HG03039 (cell line): Measurements from ENCODE around the gene SHISAL2B.
"Not testable (repeated sequence)": the region's sequence is repeated elsewhere in the genome, so short reads cannot be mapped to it uniquely, and the experiment has no call there.

Source experiments
- ATAC-seq: cut with Tn5 transposase; IDR thresholded peaks from one replicate; pipeline ENCODE4 v1.9.1; 2021; ENCODE audit warnings: mild to moderate bottlenecking, moderate library complexity; ENCODE audit not compliant: unreplicated experiment

The SHISAL2B gene

GRCh38 chr5:64696414-64696813 is 6.1 kb downstream of the SHISAL2B start:
- ATAC-seq = not testable (repeated sequence)

GRCh38 chr5:64700765-64701164 is 10.5 kb downstream of the SHISAL2B start:
- no peak for ATAC-seq

- not testable (repeated sequence) for ATAC-seq
Measured at GRCh38 chr5:64706074-64706473, 15.8 kb downstream of the SHISAL2B start.

- no peak for ATAC-seq
Measured at GRCh38 chr5:64707191-64707590, 16.9 kb downstream of the SHISAL2B start.

- ATAC-seq = not testable (repeated sequence)
Measured at GRCh38 chr5:64714495-64714894, 24.2 kb downstream of the SHISAL2B start.

- no peak for ATAC-seq
Measured at GRCh38 chr5:64722588-64722987, 32.3 kb downstream of the SHISAL2B start.

- no peak for ATAC-seq
Measured at GRCh38 chr5:64727150-64727549, 36.8 kb downstream of the SHISAL2B start.

GRCh38 chr5:64742411-64742810 is 52.1 kb downstream of the SHISAL2B start:
- ATAC-seq = no peak

- ATAC-seq = no peak
Measured at GRCh38 chr5:64742821-64743220, 52.5 kb downstream of the SHISAL2B start.

GRCh38 chr5:64744914-64745313 is 54.6 kb downstream of the SHISAL2B start:
- no peak for ATAC-seq

- no peak for ATAC-seq
Measured at GRCh38 chr5:64746446-64746845, 56.1 kb downstream of the SHISAL2B start.

- no peak for ATAC-seq
Measured at GRCh38 chr5:64749385-64749784, 59.1 kb downstream of the SHISAL2B start.

GRCh38 chr5:64754066-64754465 is 63.8 kb downstream of the SHISAL2B start:
- no peak for ATAC-seq

GRCh38 chr5:64758901-64759300 is 68.6 kb downstream of the SHISAL2B start:
- no peak for ATAC-seq

- ATAC-seq = no peak
Measured at GRCh38 chr5:64759960-64760660, 69.8 kb downstream of the SHISAL2B start.

- no peak for ATAC-seq
Measured at GRCh38 chr5:64763948-64764503, 73.7 kb downstream of the SHISAL2B start.

- no peak for ATAC-seq
Measured at GRCh38 chr5:64765804-64766504, 75.7 kb downstream of the SHISAL2B start.

GRCh38 chr5:64766941-64767340 is 76.6 kb downstream of the SHISAL2B start:
- ATAC-seq = no peak
